WTC11 (cell line): ENCODE measurements around the gene DYNLRB1.

Experiments
- ATF2 ChIP-seq: sonication (generic); formaldehyde crosslinking; IDR thresholded peaks from 2 replicates; pipeline ENCODE4 v1.8.1; 2022; ENCODE audit warnings: low read depth, missing genetic modification reagents, borderline replicate concordance
- CDX4 ChIP-seq: fragments of 250-450 bp; sonication (Bioruptor Pico); IDR thresholded peaks from 2 replicates; pipeline ENCODE4 v1.9.0; 2021; ENCODE audit warnings: moderate library complexity, mild to moderate bottlenecking, inconsistent platforms, borderline replicate concordance
- CTCF ChIP-seq: fragments of 200-600 bp; IDR thresholded peaks from 2 replicates; pipeline ENCODE4 v1.8.0; 2022; ENCODE audit warnings: antibody characterized with exemption
- E2F4 ChIP-seq: sonication (generic); formaldehyde crosslinking; IDR thresholded peaks from 2 replicates; pipeline ENCODE4 v1.8.1; 2022; ENCODE audit warnings: low read depth, mild to moderate bottlenecking, moderate library complexity, missing genetic modification reagents, borderline replicate concordance
- ESRRA ChIP-seq: sonication (generic); formaldehyde crosslinking; IDR thresholded peaks from 2 replicates; pipeline ENCODE4 v1.8.1; 2022; ENCODE audit warnings: mild to moderate bottlenecking, missing genetic modification reagents, borderline replicate concordance
- GTF2I ChIP-seq: fragments of 250-450 bp; sonication (Bioruptor Pico); conservative IDR thresholded peaks from 2 replicates; pipeline ENCODE4 v1.4.0; 2021; ENCODE audit warnings: mild to moderate bottlenecking
- MLX ChIP-seq: sonication (generic); formaldehyde crosslinking; IDR thresholded peaks from 2 replicates; pipeline ENCODE4 v1.8.1; 2023; ENCODE audit warnings: mild to moderate bottlenecking, missing genetic modification reagents, moderate library complexity
- NFYB ChIP-seq: sonication (generic); formaldehyde crosslinking; conservative IDR thresholded peaks from 2 replicates; pipeline ENCODE4 v1.8.0; 2022; ENCODE audit warnings: low read depth, missing genetic modification reagents
- NR3C1 ChIP-seq: sonication (generic); formaldehyde crosslinking; conservative IDR thresholded peaks from 2 replicates; pipeline ENCODE4 v1.8.1; 2023; ENCODE audit warnings: low read depth, mild to moderate bottlenecking, missing genetic modification reagents
- SP1 ChIP-seq: sonication (generic); formaldehyde crosslinking; conservative IDR thresholded peaks from 2 replicates; pipeline ENCODE4 v1.8.1; 2022; ENCODE audit warnings: missing genetic modification reagents
- USF2 ChIP-seq: sonication (generic); formaldehyde crosslinking; IDR thresholded peaks from 2 replicates; pipeline ENCODE4 v1.8.1; 2023; ENCODE audit warnings: mild to moderate bottlenecking, missing genetic modification reagents, moderate library complexity

GRCh38 chr20:34516247-34517113 lies at the start of gene DYNLRB1:
- TF ChIP-seq MLX (CRISPR knock-in tag) (no peak), USF2 (no peak), CTCF (no peak), GTF2I (CRISPR knock-in tag) (no peak), E2F4 (CRISPR knock-in tag) (no peak), NFYB (peak; percentile 93), NR3C1 (CRISPR knock-in tag) (no peak), SP1 (peak; percentile 63; the same call in 1 of the 2 replicates), CDX4 (no peak), ATF2 (CRISPR knock-in tag) (no peak), ESRRA (no peak)
